ENCODE results near the gene MRPL10. TPM values are rescaled to one million over a fixed set of nuclear protein-coding genes. Genes with fewer than 3 reads are reported as not detected.

MRPL10 gene
- 38.5 and 46.5 TPM in 2 replicates for total RNA-seq

DNA sequence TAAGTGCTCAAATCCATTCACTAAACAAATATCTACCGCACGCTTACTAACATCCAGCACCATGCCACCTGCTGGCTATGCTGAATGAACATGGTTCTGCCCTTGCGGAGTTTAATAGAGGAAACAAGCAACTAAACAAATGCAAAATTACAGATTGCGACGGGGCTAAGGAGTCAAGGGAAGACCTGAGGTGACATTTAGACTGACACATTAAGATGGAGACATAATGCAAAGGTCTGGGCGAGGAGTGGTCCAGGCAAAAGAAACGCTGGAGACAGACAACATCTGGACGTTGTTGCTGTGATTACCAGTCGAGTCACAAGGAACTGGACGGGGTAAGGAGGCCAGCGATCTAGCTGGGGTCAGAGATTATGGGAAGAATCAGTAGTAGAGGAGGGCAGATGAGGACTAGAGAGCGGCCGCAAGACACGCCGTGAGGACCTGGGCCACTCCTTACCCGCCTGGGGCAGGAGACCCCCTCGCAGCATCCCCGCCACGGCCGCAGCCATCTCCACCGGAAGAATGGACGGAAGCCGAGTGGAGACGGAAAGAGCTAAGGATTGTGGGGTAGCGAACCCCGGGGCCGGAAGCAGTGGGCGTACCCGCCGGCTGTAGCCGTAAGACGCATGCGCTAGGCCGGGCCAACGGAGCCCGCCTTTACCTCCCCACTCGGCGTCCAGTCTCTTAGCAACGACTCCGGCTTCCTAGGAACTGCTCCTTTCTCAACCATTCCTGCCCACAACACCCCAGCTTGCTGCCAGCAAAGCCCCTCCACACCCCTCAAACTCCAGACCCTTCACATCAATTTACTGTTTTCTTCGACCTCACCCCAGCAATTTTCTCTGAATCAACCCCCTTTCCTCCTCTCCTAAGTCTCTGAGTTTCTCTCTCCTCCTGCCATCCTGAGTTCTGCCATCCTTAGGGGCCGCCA lies at the start of gene MRPL10, which contains the start of gene LRRC46:
MRPL10 (minus strand) TSS at position 539 of the 931 bp plus-strand sequence; CDS start at position 509, 30 bp downstream.
LRRC46 (plus strand) TSS at position 668 of the 931 bp plus-strand sequence. CDS start 320 bp downstream, outside the sequence.

DNA sequence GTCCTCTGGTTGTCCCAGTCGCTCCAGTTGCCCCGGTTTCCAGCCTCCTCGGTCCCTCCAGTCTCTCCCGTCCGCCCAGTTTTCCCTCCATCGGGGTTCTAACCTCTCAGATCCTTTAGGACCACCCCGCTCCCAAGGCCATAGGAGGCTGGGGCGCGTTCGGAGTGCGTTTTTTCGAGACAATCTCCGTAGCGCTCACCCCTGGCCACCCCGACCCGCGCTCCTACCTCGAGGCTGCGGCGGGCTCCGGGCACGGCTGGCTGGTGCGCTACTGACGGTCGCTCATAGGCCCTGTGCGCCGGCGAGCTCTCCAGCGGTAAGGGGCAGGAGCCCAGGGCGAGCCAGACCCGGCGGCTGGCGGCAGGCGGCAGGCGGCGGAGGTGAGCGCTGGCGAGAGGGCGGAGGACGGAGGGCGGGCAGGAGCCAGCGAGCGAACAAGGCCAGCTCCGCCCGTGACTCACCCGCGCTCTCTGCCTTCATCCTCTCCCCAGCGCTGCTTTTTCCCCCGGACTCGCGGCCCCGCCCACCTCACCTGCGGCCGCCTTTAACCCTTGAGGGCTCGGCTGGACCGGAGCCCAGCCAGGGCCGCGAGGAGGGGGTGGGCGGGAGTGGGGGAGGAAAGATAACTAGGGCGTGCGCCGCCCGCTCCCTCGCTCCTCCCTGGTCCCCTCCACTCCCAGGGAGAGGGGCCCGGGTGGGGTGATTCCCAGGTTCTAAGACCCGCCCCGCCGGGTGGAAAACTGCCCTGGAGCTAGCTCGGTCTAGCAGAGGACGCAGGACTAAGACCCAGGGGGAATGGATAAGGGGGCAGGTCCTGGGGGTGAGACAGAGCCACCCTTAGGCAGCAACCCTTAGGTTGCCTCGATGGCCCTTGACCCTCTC lies 19.6 kb upstream of the MRPL10 start, which contains the start of gene SP6:
SP6 (minus strand) TSS at position 472 of the 882 bp plus-strand sequence. CDS start 2,734 bp downstream, outside the sequence.

DNA sequence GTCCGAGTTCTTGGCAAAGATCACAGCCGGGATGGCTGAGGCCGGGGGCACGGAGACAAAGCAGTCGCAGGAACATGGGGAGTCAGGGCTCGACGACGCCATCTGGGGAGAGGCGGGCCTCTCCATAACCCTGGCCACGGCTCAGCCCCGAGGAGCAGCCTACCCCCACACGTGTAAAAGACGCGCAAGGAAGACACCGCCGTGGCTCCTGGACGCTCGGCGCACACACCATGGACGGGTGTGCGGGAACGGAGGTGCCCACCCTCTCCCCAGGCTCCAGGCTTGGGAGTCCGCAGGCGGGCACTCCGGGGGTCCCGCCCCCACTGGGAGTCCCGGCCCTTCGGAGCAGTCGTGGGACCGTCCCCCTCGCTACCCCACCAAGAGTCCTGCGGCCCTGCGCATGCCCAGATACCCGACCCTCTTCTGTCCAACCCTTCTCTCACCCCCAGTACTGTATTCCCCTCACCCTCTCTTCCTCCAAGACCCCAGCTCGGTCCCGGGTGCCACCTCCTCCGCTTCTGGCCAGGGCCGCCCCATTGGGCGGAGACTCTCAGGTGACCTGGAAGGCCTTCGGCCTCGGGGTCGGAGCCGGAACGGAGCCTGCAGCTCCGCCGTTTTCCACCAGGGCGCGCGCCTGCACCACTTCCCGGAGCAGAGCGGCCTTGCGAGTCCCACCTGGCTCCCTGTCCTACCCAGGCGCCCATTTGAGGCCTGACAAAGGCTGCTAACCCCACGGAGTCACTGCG lies 9.6 kb upstream of the MRPL10 start, which contains the start of gene SCRN2:
SCRN2 (minus strand) TSS at position 532 of the 746 bp plus-strand sequence; CDS start at position 102, 430 bp downstream.

DNA sequence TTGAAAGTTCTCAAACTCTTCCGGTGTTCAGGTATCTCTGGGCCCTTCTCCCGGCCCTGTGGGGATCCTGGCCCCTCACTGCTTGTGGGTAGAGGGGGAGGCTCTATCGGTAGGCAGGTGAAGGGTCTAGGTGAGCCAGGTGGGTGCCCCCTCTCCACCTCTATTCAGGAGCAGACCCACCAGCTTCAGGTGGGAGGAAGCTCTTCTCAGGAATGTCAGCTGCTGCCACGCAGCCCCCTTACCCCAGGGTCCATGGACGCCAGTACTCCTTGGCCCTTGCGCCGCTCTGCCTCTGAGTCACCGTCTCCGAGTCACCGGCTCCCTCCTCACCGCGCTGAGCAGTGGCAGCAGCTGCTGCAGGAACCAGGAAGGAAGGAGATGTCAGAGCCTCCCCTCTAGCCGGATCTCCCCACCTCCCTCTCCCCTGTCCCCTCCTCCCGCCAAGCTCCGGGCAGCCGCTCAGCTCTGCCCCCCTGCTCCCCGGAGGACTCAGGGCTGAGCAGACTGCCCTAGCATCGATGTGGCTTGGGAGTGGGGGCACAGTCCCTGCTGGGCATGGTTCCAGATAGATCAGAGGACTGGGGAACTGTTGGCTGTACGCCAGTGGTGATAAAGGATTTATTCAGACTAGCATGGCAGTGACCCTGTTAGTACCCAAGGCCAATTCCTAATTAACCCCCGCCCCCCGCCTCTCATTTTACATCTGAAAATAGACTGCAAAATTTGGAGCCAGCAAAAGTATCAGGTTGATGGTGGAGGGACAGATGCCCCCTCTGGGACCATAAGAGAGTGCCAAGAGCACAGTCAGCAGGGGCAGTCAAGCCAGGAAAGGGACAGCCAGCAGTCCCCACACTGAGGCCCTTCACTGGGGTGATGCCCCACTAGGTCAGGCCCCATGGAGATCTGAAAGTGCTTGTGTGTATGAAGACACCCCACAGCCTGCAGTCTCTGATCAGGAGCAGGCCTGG lies 9.6 kb downstream of the MRPL10 start, which contains the start of gene OSBPL7:
OSBPL7 (minus strand) TSS at position 371 of the 968 bp plus-strand sequence. CDS start 1,516 bp downstream, outside the sequence.

Other genes starting within 250 kb of the MRPL10 start
- gene KPNB1, start 181.6 kb downstream of the MRPL10 start, total RNA-seq: 193 and 259 TPM in 2 replicates
- gene TBKBP1, start 137.4 kb downstream of the MRPL10 start, total RNA-seq: 3.9 and 7.0 TPM in 2 replicates
- gene TBX21, start 98.3 kb downstream of the MRPL10 start, total RNA-seq: not detected in 2 replicates
- 0.76 and 9.8 TPM in 2 replicates for gene OSBPL7, start 9.7 kb downstream of the MRPL10 start, total RNA-seq
- not detected in 2 replicates for gene LRRC46, start 129 bp upstream of the MRPL10 start, total RNA-seq
- 33.9 and 41.2 TPM in 2 replicates for gene SCRN2, start 9.7 kb upstream of the MRPL10 start, total RNA-seq
- gene SP6, start 19.6 kb upstream of the MRPL10 start, total RNA-seq: 2.3 and 2.5 TPM in 2 replicates
- gene SP2, start 64.7 kb upstream of the MRPL10 start, total RNA-seq: 1.3 and 2.7 TPM in 2 replicates
- 50.2 and 69.3 TPM in 2 replicates for gene PNPO, start 110.0 kb upstream of the MRPL10 start, total RNA-seq
- not detected in 2 replicates for gene PRR15L, start 126.3 kb upstream of the MRPL10 start, total RNA-seq
- gene CDK5RAP3, start 139.6 kb upstream of the MRPL10 start, total RNA-seq: 50.8 and 66.1 TPM in 2 replicates
- 16.6 and 26.8 TPM in 2 replicates for gene COPZ2, start 206.3 kb upstream of the MRPL10 start, total RNA-seq
- 74.7 and 142 TPM in 2 replicates for gene NFE2L1, start 216.8 kb upstream of the MRPL10 start, total RNA-seq

Data from hair follicular keratinocyte (primary cell).